HL-60/S4 treated with retinoic acid at 250 ng/mL for 4 days and 3 days (cell line): ENCODE data around the gene B4GALNT3.

Source experiments
- in situ Hi-C: fragments of 300-500 bp; cut with MboI; formaldehyde crosslinking; loops from 2 replicates; pipeline ENCODE4 v1.7.0; 2022; ENCODE audit warnings: low sequenced_read_pairs

B4GALNT3 gene

DNA sequence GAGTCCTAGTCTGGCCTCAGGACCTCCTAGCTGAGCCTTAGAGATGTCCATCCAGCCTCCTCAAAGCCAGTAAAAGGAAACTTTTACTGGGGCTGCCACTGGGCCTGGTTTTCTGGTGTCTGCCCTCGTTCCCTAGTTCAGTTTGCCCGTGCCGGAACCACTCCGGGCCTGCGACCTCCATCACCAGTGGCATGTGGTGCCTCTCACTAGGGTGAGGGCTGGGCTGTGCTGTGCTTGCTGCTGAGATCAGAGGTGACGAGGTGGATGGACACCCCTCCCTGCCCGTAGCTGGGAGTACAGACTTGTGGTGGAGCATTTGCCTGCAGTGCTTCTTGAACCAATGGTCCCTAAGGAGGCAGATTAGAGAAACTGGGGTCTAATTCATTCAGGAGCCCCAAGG lies 75.7 kb downstream of the B4GALNT3 start:
- in situ Hi-C loops = loop anchor here (10.0 kb wide), 1 partner anchor 81 kb away; the partner anchor contains the start of gene B4GALNT3

DNA sequence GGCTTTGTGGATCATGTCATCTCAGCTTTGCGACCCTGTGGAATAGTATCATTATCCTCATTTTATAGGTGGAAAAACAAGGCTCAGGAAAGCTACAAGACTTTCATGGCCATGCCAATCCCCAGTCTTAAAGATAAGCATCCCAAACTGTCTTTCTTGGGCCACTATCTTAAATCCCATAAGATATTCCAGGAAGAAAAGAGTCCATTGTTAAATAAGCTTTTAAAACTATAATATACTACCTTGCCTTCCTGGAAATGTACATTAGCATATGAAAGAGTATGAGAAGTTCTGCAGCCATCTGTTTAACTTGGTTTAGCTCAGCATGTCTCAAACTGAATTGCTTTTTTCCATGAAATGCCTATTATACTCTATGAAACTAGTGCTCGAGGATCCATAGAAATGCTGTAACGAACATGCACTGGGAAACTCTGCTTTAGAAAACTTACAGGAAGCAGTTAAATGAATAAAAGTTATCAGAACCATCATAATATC lies 77.1 kb downstream of the B4GALNT3 start:
- in situ Hi-C loops = loop anchor here (10.0 kb wide), 1 partner anchor 82 kb away; the partner anchor contains the start of gene B4GALNT3

DNA sequence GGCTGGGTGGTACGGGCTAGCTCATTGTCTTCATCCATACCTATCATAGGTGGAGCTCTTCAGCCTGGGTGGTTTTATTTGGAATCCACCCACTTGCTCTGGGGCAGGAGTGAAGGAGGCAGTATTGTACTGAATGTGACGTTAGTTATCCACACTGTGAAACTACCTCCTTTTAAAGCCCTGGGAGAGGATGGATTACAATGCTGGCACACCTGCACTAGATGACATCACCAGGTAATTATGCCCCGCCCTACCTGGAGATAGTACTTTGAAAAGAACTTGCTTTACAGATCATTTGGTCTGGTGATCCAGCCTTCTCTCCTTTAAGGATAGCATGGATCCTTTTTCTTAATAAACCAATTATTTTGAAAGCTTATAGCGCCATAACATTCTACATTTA lies 78.0 kb downstream of the B4GALNT3 start:
- in situ Hi-C loops = loop anchor here (10.0 kb wide), 1 partner anchor 83 kb away; the partner anchor contains the start of gene B4GALNT3

DNA sequence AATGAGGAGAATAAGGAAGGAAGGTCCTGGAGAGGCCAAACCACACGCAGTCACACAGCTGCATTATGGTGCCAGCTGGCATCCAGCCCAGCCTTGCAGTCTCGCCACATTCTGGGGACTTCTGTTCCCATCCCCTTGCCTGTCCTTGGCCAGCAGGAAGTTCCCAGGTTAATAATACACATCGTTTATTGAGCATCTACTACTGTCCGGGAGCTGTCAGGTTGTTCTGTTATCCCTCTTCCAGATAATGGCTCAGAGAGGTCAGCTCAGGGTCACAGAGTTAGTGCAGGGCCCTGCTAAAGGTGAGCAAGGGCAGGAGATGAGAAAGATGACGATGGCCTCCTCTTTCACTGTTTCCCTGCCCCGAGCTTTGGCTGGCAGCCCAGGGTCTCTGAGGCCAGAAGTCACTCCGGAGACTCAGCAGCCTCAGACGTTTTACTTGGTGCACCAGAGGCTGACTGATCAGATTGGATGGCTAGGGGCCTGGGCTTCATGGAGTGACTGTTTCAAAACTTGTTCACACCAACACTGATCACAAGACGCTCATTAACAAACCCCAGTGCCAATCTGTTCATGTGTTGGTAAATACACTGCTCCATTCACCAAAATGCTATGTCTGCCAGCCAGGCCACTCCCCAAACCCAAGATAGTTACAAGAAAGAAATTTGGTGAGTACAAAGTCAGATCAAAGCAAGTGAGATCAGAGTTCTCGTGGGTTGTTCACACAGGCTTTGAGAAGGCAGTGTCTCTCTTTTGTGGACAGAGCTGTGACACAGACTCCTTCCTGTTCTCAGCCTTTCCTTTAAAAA lies 79.2 kb downstream of the B4GALNT3 start:
- in situ Hi-C loops = loop anchor here (10.0 kb wide), 1 partner anchor 84 kb away; the partner anchor contains the start of gene B4GALNT3

DNA sequence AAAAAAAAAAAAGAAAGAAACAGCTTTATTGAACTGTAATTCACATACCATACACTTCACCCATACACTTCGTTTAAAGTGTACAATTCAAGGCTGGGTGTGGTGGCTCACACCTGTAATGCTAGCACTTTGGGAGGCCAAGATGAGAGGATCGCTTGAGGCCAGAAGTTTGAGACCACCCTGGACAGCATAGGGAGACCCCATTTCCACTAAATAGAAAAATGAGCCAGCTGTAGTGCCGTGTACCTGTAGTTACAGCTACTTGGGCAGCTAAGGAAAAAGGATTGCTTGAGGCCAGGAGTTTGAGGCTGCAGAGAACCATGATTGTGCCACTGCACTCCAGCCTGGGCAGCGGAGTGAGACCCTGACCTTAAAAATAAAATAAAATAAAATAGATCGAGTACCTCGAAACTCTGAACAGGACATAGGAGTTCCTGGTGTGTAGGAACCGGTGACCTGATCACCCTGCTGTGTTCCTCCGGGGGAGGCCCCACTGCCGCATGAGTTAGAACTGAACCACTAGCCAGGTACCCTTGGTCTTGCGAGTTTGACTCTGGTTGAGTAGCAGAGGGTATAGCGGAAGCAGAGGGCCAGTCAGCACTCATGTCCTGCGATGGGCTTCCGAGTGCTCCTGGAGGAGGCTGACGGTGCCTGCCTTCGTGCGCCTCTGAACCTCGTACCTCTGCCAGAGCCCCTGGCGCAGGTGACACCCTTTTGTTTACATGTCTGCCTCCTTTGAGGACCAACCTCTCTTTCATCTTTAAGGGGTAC lies 80.0 kb downstream of the B4GALNT3 start:
- in situ Hi-C loops = loop anchor here (10.0 kb wide), 1 partner anchor 85 kb away; the partner anchor contains the start of gene B4GALNT3

DNA sequence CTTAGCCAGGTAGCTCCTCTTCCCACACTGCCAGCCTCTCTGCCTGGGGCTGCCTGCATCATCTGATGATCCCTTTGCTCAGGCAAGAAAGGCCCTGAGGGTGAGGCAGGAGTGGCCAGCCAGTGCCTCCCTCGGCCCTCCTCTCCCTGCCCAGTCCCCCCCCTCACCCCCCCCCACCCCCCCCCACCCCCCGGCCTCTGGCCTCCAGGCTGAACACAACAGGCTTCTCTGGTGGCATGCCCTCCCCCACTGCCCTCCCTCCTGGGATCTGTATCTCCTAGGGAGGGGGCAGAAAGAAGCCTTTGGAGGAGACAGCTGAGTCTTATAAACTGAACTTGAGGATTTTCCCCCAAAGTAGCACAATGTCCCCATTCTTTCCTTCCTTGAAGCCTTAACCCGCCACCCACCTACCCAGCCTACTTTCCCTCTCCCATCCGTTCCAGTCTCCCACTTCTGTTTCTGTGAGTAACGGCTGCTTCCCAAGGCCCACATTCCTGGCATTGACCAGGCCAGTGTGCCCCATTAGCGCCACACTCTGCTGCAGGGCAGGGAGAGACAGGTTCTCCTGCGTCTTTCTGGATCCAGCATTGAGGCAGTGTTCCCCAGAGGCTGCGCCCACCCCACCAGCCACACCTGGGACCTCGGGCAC lies 82.1 kb downstream of the B4GALNT3 start:
- in situ Hi-C loops = no loop called here

DNA sequence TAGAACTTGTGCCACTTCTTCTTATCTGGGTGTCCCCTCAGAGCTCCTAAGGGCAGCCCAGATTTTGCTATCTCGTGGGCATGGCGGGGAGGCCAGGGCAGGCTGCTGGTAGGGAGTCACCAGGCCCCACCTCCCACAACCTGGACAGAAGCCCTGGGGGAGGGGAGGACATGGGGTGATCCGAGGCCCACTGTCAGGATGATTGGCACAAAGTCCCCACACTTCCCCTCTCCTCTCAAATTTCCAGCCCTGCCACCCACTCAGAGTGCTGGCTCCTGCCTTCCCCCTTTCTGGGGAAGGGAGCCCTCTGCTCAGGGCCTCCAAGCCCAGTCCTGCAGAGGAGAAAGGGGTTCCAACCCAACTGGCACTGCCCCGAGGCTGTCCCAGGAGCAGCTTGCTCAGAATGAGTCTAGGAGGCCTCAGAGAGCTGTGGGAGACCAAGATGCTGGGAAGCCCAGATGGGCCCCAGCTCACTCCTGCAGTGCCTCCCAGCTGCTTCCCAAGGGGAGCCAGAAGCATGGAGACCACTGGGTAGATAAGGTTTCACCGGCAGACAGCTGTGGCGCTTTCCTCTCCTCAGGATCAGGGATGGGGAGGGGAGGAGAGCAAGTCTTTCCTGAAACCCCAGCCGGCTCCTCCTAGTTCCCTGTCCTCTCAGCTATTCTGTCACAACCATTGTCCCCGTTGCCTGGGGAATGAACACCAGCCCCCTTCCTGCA lies 82.8 kb downstream of the B4GALNT3 start:
- in situ Hi-C loops = no loop called here

DNA sequence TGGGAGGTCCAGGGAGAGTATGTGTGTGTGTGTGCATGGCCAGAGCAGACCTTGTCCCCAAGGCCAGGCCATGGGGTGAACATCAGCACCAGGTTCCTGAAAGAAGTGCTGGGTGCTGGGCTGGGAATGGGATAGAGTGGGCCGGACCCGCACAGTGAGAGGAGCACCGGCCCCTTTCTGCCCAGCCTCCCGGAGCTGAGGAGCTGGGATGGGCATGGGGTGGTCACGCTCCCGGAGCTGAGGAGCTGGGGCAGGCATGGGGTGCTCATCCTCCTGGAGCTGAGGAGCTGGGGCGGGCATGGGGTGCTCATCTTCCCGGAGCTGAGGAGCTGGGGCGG lies 83.3 kb downstream of the B4GALNT3 start:
- in situ Hi-C loops = no loop called here

DNA sequence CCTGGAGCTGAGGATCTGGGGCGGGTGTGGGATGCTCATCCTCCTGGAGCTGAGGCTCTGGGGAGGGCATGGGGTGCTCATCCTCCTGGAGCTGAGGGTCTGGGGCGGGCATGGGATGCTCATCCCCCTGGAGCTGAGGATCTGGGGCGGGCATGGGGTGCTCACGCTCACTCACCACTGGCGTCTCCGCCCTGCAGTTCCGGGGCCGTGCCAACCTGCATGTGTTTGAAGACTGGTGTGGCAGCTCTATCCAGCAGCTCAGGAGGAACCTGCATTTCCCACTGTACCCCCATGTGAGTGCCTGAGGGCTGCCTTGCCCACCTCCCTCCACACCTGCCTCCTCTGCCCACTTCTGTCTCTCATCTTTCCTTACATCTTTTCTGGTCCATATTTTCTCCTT lies 84.4 kb downstream of the B4GALNT3 start:
- in situ Hi-C loops = no loop called here

DNA sequence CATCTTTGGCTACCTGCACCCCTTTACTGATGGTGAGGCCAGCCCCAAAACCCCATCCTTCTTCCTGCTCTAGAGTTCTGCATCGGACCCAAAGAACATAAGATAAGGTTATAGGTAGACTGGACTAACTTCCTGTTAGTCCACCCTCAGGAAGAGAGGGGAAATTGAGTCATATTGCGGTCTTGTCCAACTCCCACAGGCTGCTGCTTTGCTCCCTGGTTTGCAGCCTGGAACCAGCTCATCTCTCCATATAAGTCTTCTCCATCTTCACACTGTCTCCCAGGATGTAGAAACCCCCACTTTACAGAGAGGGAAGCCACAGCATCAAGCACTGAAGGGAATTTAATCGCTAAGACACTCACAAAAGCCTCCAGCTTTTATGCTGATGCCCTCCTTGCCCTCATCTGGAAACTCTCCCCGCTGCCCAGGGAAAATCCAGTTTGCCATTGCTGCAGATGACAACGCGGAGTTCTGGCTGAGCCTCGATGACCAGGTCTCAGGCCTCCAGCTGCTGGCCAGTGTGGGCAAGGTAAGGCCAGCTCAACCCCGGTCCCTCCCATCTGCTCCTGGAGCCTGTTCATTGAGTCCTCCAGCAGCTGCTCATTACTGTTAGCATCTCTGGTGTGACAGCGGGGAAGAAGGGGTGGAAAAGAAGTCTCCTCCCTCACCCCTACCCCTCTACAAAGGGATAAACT lies 85.3 kb downstream of the B4GALNT3 start:
- in situ Hi-C loops = no loop called here

DNA sequence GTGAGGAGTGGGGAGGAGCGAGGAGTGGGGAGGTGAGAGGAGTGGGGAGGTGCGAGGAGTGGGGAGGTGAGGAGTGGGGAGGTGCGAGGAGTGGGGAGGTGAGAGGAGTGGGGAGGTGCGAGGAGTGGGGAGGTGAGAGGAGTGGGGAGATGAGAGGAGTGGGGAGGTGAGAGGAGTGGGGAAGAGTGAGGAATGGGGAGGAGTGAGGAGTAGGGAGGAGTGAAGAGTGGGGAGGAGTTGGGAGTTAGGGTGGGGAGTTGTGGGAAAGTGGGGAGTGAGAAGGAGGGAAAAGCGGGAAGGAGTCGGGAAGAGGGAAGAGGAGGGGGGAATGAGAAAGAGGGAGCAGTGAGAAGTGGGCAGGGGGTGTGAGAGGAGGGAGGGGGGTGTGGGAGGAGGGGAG lies 86.1 kb downstream of the B4GALNT3 start:
- in situ Hi-C loops = no loop called here

DNA sequence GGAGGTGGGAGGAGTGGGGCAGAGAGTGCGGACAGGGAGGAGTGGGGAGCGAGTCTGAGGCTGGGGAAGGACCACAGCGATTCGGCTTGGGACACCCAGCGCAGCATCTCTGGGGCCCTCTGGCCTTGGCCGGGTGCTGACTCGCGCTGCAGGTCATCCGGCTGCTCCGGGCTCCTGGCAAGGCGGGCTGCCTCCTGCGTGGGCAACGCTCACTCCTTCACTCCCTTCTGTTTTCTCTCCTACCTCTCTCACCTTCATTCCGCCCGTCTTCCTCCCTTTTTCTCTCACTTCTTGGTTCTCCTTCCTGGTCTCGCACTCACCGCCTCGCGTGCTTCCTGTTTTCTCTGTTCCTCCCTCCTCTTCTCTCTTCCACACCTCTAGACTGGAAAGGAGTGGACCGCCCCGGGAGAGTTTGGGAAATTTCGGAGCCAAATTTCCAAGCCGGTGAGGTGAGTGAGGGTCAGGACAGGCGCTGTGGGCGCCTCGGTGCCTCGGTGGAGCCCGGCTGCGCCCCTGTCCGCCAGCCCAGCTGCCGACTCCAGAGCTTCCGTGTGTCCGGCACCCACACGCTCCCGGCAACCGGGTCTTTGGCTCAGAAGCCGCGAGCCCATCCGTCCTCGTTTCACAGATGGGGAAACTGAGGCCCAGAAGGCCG lies 86.7 kb downstream of the B4GALNT3 start:
- in situ Hi-C loops = no loop called here

DNA sequence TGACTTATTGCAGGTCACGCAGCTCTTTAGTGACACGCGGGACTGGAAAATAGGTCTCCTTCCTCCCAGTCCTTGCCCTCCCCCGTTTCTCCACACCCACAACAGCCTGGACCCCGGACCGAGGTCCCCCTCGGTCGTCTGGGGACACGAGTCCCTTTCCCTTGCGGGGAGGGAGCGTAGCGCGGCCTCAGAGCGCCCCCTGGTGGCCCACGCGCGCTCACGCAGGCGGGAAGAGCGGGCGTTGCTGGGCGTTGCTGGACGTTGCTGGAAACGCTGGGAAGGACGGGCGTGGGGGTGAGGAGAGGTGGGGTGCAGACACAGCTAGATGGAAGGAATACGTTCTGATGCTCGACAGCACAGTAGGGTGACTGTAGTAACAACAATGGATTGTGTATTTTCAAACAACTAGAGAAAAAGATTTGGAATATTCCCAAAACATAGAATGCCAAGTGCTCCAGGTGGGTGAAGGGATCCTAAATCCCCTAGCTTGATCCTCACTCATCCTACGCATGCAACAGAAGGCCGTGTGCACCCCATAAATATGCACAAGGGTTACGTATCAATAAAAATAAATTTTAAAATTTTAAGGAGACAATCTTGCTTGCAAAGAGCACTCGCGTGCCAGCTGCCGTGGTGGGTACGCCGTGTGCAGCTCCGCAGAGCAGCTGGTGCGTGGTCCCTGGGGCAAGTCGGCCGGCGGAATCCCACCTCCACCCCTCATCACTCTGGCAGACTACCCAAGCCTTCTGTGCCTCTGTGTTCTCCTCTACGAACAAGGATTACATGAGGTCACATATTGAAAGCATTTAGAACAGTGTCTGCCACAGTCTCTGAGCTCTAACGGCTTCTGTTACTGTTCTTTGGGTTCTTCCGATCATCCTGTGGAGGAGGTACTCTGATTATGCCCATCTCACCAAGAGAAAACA lies 87.4 kb downstream of the B4GALNT3 start:
- in situ Hi-C loops = no loop called here

DNA sequence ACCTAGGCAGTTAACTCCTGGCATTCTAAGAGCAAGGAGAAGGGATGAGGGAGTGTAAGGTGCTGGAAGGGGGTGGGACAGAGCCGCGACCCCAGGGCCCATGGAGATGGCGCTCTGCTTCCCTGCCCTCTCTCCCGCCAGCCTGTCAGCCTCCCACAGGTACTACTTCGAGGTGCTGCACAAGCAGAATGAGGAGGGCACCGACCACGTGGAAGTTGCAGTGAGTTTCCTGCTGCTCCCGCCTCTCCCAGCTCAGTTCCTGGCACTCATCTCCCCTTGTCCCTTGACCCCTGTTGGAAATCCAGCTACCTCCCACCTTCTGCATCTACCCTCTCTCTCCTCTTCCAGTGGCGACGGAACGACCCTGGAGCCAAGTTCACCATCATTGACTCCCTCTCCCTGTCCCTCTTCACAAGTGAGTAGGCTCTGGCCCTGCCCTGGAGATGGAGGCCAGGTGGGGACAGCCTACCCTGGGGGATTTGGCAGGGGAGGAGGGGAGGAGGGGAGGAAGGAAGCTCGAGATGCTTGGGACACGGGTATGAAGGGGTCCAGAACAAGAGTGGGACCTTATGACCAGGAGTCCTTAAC lies 88.2 kb downstream of the B4GALNT3 start:
- in situ Hi-C loops = no loop called here

DNA sequence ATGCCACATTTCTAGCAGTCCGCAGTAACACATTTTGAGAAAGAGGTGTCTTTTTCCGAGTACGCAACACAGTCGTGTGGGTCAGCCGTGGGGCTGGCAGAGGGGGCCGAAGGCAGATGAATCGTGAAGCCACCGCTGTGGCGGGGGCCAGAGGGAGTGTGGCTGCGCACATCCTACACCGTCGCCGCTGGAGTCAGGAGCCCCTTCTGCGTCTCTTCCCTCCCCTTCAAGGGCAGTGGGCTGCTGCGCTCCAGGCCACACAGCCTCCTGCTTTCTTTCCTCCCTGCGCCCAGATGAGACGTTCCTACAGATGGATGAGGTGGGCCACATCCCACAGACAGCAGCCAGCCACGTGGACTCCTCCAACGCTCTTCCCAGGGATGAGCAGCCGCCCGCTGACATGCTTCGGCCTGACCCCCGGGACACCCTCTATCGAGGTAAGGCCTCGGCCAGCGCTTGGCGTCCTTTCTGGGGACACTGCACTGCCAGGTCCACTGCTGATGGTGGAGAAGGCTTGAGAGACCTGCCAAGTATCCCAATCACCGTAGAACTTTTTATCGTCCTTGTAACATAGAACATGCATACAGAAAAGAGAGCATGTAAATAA lies 89.8 kb downstream of the B4GALNT3 start:
- in situ Hi-C loops = loop anchor here (5.0 kb wide), 1 partner anchor 102 kb away; no protein-coding TSS in a partner anchor

DNA sequence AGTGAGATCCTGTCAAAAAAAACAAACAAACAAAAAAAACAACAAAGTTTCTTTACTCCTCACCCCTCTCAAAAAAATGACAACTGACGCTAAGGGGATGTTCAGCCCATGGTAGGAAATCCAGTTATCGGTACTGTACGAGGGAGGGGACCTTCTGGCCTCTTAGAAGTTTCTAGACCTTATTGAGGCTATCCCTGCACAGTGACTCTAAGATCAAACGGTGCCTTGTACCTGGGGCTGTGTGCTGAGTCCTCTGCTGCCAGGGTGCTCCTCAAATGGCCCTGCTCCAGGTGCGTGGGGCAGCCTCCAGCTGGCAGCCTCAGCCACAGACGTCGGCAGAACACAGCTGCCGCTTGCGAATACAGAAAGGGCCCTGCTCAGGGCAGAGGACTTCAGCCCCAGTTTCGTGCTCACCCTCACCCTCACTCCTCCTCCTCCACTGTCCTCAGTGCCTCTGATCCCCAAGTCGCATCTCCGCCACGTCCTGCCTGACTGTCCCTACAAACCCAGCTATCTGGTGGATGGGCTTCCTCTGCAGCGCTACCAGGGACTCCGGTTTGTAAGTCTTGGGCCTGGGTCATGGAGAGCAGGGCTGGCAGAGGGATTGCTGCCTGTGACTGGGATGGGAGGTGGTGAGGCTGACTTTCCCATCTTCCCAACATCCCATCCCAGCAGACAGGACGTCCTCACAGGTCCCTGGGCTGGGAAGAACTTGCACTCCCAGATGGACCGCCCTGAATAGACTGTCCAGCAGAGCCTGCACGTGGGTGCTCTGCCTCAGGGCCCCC lies 90.9 kb downstream of the B4GALNT3 start:
- in situ Hi-C loops = loop anchor here (5.0 kb wide), 1 partner anchor 103 kb away; no protein-coding TSS in a partner anchor

DNA sequence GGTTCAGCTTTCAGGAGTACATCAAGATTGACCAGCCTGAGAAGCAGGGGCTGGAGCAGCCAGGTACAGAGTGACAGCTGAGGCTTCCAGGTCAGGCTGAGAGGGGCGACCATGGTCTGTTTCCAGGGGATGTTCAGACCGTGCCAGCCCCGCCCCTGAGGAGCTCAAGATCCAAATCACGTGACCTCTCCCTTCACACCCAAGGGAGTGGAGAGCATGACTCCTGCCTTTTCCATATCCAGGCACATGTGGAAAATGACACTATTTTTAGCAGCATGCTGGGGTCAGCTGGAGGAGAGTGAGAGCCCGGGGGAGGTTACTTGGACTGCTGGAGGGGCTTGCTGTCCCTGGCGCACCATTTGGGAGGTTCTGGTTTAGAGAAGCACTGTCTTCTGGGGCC lies 92.7 kb downstream of the B4GALNT3 start:
- in situ Hi-C loops = loop anchor here (5.0 kb wide), 1 partner anchor 105 kb away; no protein-coding TSS in a partner anchor
